ENCODE measurements around the gene MACROD1.

MACROD1 gene

GRCh38 chr11:64102005-64102738, 63.7 kb downstream of the MACROD1 start:
- Histone ChIP-seq H3K9me3 (ENCODE audit: control insufficient read depth in 5 of 5, low read length in 5 of 5) (no peaks in the 10 kb centered on the region), H3K4me3 (ENCODE audit: low read depth in 1 of 5, low read length in 5 of 5) (no peak overlapping the region), H3K9ac (ENCODE audit: low read length in 5 of 5) (peak overlapping the region in 1 of 5 donors; percentile 44), H3K27ac (ENCODE audit: low read depth, low read length) (no peak overlapping the region), H3K36me3 (ENCODE audit: control insufficient read depth in 5 of 5, insufficient read depth in 5 of 5, low read length in 5 of 5) (no peaks in the 10 kb centered on the region), H3K4me1 (ENCODE audit: control insufficient read depth in 5 of 5, insufficient read depth in 5 of 5, low read length in 5 of 5) (peaks cover 6 to 29% (median 17%) of the 10 kb centered on the region in 5 donors), H3K27me3 (ENCODE audit: control insufficient read depth in 5 of 5, insufficient read depth in 4 of 5, low read length in 5 of 5) (no peaks in the 10 kb centered on the region)

- peaks cover 6 to 29% (median 17%) of the 10 kb centered on the region in 5 donors for H3K4me1 ChIP-seq (ENCODE audit: control insufficient read depth in 5 of 5, insufficient read depth in 5 of 5, low read length in 5 of 5)
Observed at GRCh38 chr11:64101461-64101860, 64.5 kb downstream of the MACROD1 start.

GRCh38 chr11:64100782-64101353, 65.0 kb downstream of the MACROD1 start:
- no peaks in the 10 kb centered on the region for H3K9me3 ChIP-seq (ENCODE audit: control insufficient read depth in 5 of 5, low read length in 5 of 5)
- H3K36me3 ChIP-seq (ENCODE audit: control insufficient read depth in 5 of 5, insufficient read depth in 5 of 5, low read length in 5 of 5): no peaks in the 10 kb centered on the region
- H3K4me1 ChIP-seq (ENCODE audit: control insufficient read depth in 5 of 5, insufficient read depth in 5 of 5, low read length in 5 of 5): peaks cover 6 to 33% (median 21%) of the 10 kb centered on the region in 5 donors
- H3K27ac ChIP-seq (ENCODE audit: low read depth, low read length): no peak overlapping the region
- no peaks in the 10 kb centered on the region for H3K27me3 ChIP-seq (ENCODE audit: control insufficient read depth in 5 of 5, insufficient read depth in 4 of 5, low read length in 5 of 5)
- H3K9ac ChIP-seq (ENCODE audit: low read length in 5 of 5): no peak overlapping the region
- no peak overlapping the region for H3K4me3 ChIP-seq (ENCODE audit: low read depth in 1 of 5, low read length in 5 of 5)

More at GRCh38 chr11:64101461-64101860, 64.5 kb downstream of the MACROD1 start:
- Histone ChIP-seq H3K4me3 (ENCODE audit: low read depth in 1 of 5, low read length in 5 of 5) (no peak overlapping the region), H3K27ac (ENCODE audit: low read depth, low read length) (no peak overlapping the region), H3K9me3 (ENCODE audit: control insufficient read depth in 5 of 5, low read length in 5 of 5) (no peaks in the 10 kb centered on the region), H3K27me3 (ENCODE audit: control insufficient read depth in 5 of 5, insufficient read depth in 4 of 5, low read length in 5 of 5) (no peaks in the 10 kb centered on the region), H3K9ac (ENCODE audit: low read length in 5 of 5) (peak overlapping the region in 1 of 5 donors; percentile 44), H3K36me3 (ENCODE audit: control insufficient read depth in 5 of 5, insufficient read depth in 5 of 5, low read length in 5 of 5) (no peaks in the 10 kb centered on the region)

GRCh38 chr11:64100360-64100759, 65.6 kb downstream of the MACROD1 start:
- Histone ChIP-seq H3K27ac (ENCODE audit: low read depth, low read length) (no peak overlapping the region), H3K4me1 (ENCODE audit: control insufficient read depth in 5 of 5, insufficient read depth in 5 of 5, low read length in 5 of 5) (peaks cover 8 to 38% (median 26%) of the 10 kb centered on the region in 5 donors), H3K4me3 (ENCODE audit: low read depth in 1 of 5, low read length in 5 of 5) (no peak overlapping the region), H3K36me3 (ENCODE audit: control insufficient read depth in 5 of 5, insufficient read depth in 5 of 5, low read length in 5 of 5) (no peaks in the 10 kb centered on the region), H3K9ac (ENCODE audit: low read length in 5 of 5) (no peak overlapping the region), H3K27me3 (ENCODE audit: control insufficient read depth in 5 of 5, insufficient read depth in 4 of 5, low read length in 5 of 5) (no peaks in the 10 kb centered on the region), H3K9me3 (ENCODE audit: control insufficient read depth in 5 of 5, low read length in 5 of 5) (no peaks in the 10 kb centered on the region)

- peaks cover 14 to 48% (median 34%) of the 10 kb centered on the region in 5 donors for H3K4me1 ChIP-seq (ENCODE audit: control insufficient read depth in 5 of 5, insufficient read depth in 5 of 5, low read length in 5 of 5)
- H3K36me3 ChIP-seq (ENCODE audit: control insufficient read depth in 5 of 5, insufficient read depth in 5 of 5, low read length in 5 of 5): no peaks in the 10 kb centered on the region
- no peaks in the 10 kb centered on the region for H3K27me3 ChIP-seq (ENCODE audit: control insufficient read depth in 5 of 5, insufficient read depth in 4 of 5, low read length in 5 of 5)
- no peak overlapping the region for H3K9ac ChIP-seq (ENCODE audit: low read length in 5 of 5)
- no peaks in the 10 kb centered on the region for H3K9me3 ChIP-seq (ENCODE audit: control insufficient read depth in 5 of 5, low read length in 5 of 5)
- no peak overlapping the region for H3K27ac ChIP-seq (ENCODE audit: low read depth, low read length)
- no peak overlapping the region for H3K4me3 ChIP-seq (ENCODE audit: low read depth in 1 of 5, low read length in 5 of 5)
Observed at GRCh38 chr11:64099436-64099835, 66.5 kb downstream of the MACROD1 start.

- no peaks in the 10 kb centered on the region for H3K36me3 ChIP-seq (ENCODE audit: control insufficient read depth in 5 of 5, insufficient read depth in 5 of 5, low read length in 5 of 5)
- no peak overlapping the region for H3K27ac ChIP-seq (ENCODE audit: low read depth, low read length)
- H3K9ac ChIP-seq (ENCODE audit: low read length in 5 of 5): no peak overlapping the region
- no peak overlapping the region for H3K4me3 ChIP-seq (ENCODE audit: low read depth in 1 of 5, low read length in 5 of 5)
- no peaks in the 10 kb centered on the region for H3K9me3 ChIP-seq (ENCODE audit: control insufficient read depth in 5 of 5, low read length in 5 of 5)
- peaks cover 14 to 56% (median 40%) of the 10 kb centered on the region in 5 donors for H3K4me1 ChIP-seq (ENCODE audit: control insufficient read depth in 5 of 5, insufficient read depth in 5 of 5, low read length in 5 of 5)
- no peaks in the 10 kb centered on the region for H3K27me3 ChIP-seq (ENCODE audit: control insufficient read depth in 5 of 5, insufficient read depth in 4 of 5, low read length in 5 of 5)
Observed at GRCh38 chr11:64098318-64098831, 67.5 kb downstream of the MACROD1 start.

GRCh38 chr11:64097468-64098317, 68.2 kb downstream of the MACROD1 start:
- no peaks in the 10 kb centered on the region for H3K36me3 ChIP-seq (ENCODE audit: control insufficient read depth in 5 of 5, insufficient read depth in 5 of 5, low read length in 5 of 5)
- no peak overlapping the region for H3K27ac ChIP-seq (ENCODE audit: low read depth, low read length)
- no peaks in the 10 kb centered on the region for H3K9me3 ChIP-seq (ENCODE audit: control insufficient read depth in 5 of 5, low read length in 5 of 5)
- no peak overlapping the region for H3K9ac ChIP-seq (ENCODE audit: low read length in 5 of 5)
- H3K27me3 ChIP-seq (ENCODE audit: control insufficient read depth in 5 of 5, insufficient read depth in 4 of 5, low read length in 5 of 5): no peaks in the 10 kb centered on the region
- peaks cover 16 to 56% (median 43%) of the 10 kb centered on the region in 5 donors for H3K4me1 ChIP-seq (ENCODE audit: control insufficient read depth in 5 of 5, insufficient read depth in 5 of 5, low read length in 5 of 5)
- H3K4me3 ChIP-seq (ENCODE audit: low read depth in 1 of 5, low read length in 5 of 5): no peak overlapping the region

GRCh38 chr11:64096835-64097234, 69.1 kb downstream of the MACROD1 start:
- Histone ChIP-seq H3K27ac (ENCODE audit: low read depth, low read length) (no peak overlapping the region), H3K27me3 (ENCODE audit: control insufficient read depth in 5 of 5, insufficient read depth in 4 of 5, low read length in 5 of 5) (no peaks in the 10 kb centered on the region), H3K4me3 (ENCODE audit: low read depth in 1 of 5, low read length in 5 of 5) (no peak overlapping the region), H3K36me3 (ENCODE audit: control insufficient read depth in 5 of 5, insufficient read depth in 5 of 5, low read length in 5 of 5) (no peaks in the 10 kb centered on the region), H3K4me1 (ENCODE audit: control insufficient read depth in 5 of 5, insufficient read depth in 5 of 5, low read length in 5 of 5) (peaks cover 15 to 56% (median 43%) of the 10 kb centered on the region in 5 donors), H3K9me3 (ENCODE audit: control insufficient read depth in 5 of 5, low read length in 5 of 5) (no peaks in the 10 kb centered on the region), H3K9ac (ENCODE audit: low read length in 5 of 5) (no peak overlapping the region)

- Histone ChIP-seq H3K27ac (ENCODE audit: low read depth, low read length) (no peak overlapping the region), H3K36me3 (ENCODE audit: control insufficient read depth in 5 of 5, insufficient read depth in 5 of 5, low read length in 5 of 5) (no peaks in the 10 kb centered on the region), H3K9me3 (ENCODE audit: control insufficient read depth in 5 of 5, low read length in 5 of 5) (no peaks in the 10 kb centered on the region), H3K27me3 (ENCODE audit: control insufficient read depth in 5 of 5, insufficient read depth in 4 of 5, low read length in 5 of 5) (no peaks in the 10 kb centered on the region), H3K4me3 (ENCODE audit: low read depth in 1 of 5, low read length in 5 of 5) (no peak overlapping the region), H3K9ac (ENCODE audit: low read length in 5 of 5) (no peak overlapping the region), H3K4me1 (ENCODE audit: control insufficient read depth in 5 of 5, insufficient read depth in 5 of 5, low read length in 5 of 5) (peaks cover 13 to 56% (median 43%) of the 10 kb centered on the region in 5 donors)
Observed at GRCh38 chr11:64095949-64096348, 70.0 kb downstream of the MACROD1 start.

Data from subcutaneous abdominal adipose tissue (tissue), 5 donors.